ENCODE data around the gene ADGRA3.

- TF ChIP-seq, protein P1, sequence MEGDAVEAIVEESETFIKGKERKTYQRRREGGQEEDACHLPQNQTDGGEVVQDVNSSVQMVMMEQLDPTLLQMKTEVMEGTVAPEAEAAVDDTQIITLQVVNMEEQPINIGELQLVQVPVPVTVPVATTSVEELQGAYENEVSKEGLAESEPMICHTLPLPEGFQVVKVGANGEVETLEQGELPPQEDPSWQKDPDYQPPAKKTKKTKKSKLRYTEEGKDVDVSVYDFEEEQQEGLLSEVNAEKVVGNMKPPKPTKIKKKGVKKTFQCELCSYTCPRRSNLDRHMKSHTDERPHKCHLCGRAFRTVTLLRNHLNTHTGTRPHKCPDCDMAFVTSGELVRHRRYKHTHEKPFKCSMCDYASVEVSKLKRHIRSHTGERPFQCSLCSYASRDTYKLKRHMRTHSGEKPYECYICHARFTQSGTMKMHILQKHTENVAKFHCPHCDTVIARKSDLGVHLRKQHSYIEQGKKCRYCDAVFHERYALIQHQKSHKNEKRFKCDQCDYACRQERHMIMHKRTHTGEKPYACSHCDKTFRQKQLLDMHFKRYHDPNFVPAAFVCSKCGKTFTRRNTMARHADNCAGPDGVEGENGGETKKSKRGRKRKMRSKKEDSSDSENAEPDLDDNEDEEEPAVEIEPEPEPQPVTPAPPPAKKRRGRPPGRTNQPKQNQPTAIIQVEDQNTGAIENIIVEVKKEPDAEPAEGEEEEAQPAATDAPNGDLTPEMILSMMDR (IDR thresholded peaks at IDR 0.05; ENCODE audit: insufficient read depth, low read length): no peak
- TF ChIP-seq GABPA (IDR thresholded peaks at IDR 0.05; ENCODE audit: low read depth) (no peak), POLR2AphosphoS5 (IDR thresholded peaks at IDR 0.05; ENCODE audit: low read depth) (no peak), SPI1 (IDR thresholded peaks at IDR 0.05; ENCODE audit: borderline replicate concordance, low read depth) (no peak)
- TF ChIP-seq, protein P2, sequence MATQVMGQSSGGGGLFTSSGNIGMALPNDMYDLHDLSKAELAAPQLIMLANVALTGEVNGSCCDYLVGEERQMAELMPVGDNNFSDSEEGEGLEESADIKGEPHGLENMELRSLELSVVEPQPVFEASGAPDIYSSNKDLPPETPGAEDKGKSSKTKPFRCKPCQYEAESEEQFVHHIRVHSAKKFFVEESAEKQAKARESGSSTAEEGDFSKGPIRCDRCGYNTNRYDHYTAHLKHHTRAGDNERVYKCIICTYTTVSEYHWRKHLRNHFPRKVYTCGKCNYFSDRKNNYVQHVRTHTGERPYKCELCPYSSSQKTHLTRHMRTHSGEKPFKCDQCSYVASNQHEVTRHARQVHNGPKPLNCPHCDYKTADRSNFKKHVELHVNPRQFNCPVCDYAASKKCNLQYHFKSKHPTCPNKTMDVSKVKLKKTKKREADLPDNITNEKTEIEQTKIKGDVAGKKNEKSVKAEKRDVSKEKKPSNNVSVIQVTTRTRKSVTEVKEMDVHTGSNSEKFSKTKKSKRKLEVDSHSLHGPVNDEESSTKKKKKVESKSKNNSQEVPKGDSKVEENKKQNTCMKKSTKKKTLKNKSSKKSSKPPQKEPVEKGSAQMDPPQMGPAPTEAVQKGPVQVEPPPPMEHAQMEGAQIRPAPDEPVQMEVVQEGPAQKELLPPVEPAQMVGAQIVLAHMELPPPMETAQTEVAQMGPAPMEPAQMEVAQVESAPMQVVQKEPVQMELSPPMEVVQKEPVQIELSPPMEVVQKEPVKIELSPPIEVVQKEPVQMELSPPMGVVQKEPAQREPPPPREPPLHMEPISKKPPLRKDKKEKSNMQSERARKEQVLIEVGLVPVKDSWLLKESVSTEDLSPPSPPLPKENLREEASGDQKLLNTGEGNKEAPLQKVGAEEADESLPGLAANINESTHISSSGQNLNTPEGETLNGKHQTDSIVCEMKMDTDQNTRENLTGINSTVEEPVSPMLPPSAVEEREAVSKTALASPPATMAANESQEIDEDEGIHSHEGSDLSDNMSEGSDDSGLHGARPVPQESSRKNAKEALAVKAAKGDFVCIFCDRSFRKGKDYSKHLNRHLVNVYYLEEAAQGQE (IDR thresholded peaks at IDR 0.05; ENCODE audit: insufficient replicate concordance, low read depth): no peak
These were observed 95.6 kb downstream of the ADGRA3 start for GRCh38 chr4:22420291-22420690.
